ENCODE measurements around the gene BRD9. TPM values are rescaled to one million over a fixed set of nuclear protein-coding genes. Genes with fewer than 3 reads are reported as not detected.

The BRD9 gene
- polyA plus RNA-seq, 1 experiment, result 12.3 TPM

DNA sequence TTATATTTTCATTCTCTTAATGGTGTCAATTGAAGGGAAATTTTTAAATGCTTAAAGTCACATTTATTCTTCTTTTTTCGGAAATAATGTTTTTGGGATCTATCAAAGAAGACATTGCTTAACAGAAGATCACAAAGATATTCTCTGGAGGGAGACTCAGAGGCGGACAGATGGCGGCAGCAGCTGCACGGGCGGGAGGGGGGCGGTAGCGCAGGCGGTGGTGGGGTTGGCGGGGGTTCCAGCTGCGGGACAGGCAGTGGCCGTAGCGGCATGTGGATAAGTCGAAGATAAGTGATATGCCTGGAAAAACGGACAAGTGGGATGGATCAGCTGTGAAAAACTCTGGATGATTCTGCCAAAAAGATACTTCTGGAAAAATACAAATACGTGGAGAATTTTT is 76.4 kb downstream of the BRD9 start:
- H3K4me3 ChIP-seq (ENCODE audit: low read depth, low read length), result no peak overlapping the region
- ChIA-PET CTCF (no interaction called here), POLR2A (no interaction called here)
- TF ChIP-seq, protein P1, sequence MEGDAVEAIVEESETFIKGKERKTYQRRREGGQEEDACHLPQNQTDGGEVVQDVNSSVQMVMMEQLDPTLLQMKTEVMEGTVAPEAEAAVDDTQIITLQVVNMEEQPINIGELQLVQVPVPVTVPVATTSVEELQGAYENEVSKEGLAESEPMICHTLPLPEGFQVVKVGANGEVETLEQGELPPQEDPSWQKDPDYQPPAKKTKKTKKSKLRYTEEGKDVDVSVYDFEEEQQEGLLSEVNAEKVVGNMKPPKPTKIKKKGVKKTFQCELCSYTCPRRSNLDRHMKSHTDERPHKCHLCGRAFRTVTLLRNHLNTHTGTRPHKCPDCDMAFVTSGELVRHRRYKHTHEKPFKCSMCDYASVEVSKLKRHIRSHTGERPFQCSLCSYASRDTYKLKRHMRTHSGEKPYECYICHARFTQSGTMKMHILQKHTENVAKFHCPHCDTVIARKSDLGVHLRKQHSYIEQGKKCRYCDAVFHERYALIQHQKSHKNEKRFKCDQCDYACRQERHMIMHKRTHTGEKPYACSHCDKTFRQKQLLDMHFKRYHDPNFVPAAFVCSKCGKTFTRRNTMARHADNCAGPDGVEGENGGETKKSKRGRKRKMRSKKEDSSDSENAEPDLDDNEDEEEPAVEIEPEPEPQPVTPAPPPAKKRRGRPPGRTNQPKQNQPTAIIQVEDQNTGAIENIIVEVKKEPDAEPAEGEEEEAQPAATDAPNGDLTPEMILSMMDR (IDR thresholded peaks at IDR 0.05; ENCODE audit: insufficient read depth, low read depth, low read length), result no peak
- H3K27me3 ChIP-seq (ENCODE audit: control insufficient read depth, insufficient read depth, low read length), result no peaks in the 10 kb centered on the region
- no peak for DNase-seq (ENCODE audit: low read depth)
- H3K36me3 ChIP-seq (ENCODE audit: control insufficient read depth, insufficient read depth, low read length), result no peaks in the 10 kb centered on the region

DNA sequence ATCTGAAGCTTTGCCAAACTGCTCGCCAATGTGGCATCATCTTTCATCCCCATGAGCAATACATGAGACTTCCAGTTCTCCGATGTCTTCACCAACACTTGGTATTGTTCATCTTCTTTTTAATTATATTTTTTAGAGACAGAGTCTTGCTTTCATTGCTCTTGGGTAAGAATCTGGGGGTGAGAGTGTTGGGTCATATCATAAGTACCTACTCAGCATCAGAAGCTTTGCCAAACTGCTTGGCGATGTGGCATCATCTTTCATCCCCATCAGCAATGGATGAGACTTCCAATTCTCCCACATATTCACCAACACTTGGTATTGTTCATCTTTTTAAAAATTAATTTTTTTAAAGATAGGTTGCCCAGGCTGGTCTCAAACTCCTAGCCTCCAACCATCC is 77.2 kb downstream of the BRD9 start:
- H3K27me3 ChIP-seq (ENCODE audit: control insufficient read depth, insufficient read depth, low read length), result no peaks in the 10 kb centered on the region
- no peak for DNase-seq (ENCODE audit: low read depth)
- TF ChIP-seq, protein P1 (IDR thresholded peaks at IDR 0.05; ENCODE audit: insufficient read depth, low read depth, low read length), result no peak
- ChIA-PET CTCF (no interaction called here), POLR2A (no interaction called here)
- no peaks in the 10 kb centered on the region for H3K36me3 ChIP-seq (ENCODE audit: control insufficient read depth, insufficient read depth, low read length)
- H3K4me3 ChIP-seq (ENCODE audit: low read depth, low read length), result no peak overlapping the region

Other genes starting within 250 kb of the BRD9 start
- gene TPPP, start 199.4 kb downstream of the BRD9 start, polyA plus RNA-seq (2011; rRNA removed), result 0.07 and 0.09 TPM in 2 replicates
- 0.05 TPM in 1 of 2 replicates, not detected in the other for gene ZDHHC11B, start 108.1 kb downstream of the BRD9 start, polyA plus RNA-seq (2011; rRNA removed)
- 0.10 and 0.15 TPM in 2 replicates for gene ZDHHC11, start 41.8 kb downstream of the BRD9 start, polyA plus RNA-seq (2011; rRNA removed)
- gene TRIP13, start 83 bp upstream of the BRD9 start, polyA plus RNA-seq (2011; rRNA removed), result 20.4 and 23.1 TPM in 2 replicates
- not detected in 2 replicates for gene NKD2, start 116.0 kb upstream of the BRD9 start, polyA plus RNA-seq (2011; rRNA removed)
- gene SLC12A7, start 219.3 kb upstream of the BRD9 start, polyA plus RNA-seq (2011; rRNA removed), result 1.6 and 4.6 TPM in 2 replicates

Measured in BJ (cell line).